PC-3 (cell line): Measurements from ENCODE around the gene DOK5.

ENCODE experiments used
- EZH2 ChIP-seq: fragments of 300-600 bp; sonication (generic); IDR thresholded peaks from one replicate; pipeline ENCODE4 v1.6.1; 2017; ENCODE audit warnings: antibody characterized with exemption, mild to moderate bottlenecking, low read length; ENCODE audit not compliant: unreplicated experiment
- EZH2phosphoT487 ChIP-seq: fragments of 300-600 bp; sonication (generic); IDR thresholded peaks from 2 replicates; pipeline ENCODE4 v1.6.1; 2018; ENCODE audit warnings: mild to moderate bottlenecking, antibody characterized with exemption, low read length, borderline replicate concordance

DNA sequence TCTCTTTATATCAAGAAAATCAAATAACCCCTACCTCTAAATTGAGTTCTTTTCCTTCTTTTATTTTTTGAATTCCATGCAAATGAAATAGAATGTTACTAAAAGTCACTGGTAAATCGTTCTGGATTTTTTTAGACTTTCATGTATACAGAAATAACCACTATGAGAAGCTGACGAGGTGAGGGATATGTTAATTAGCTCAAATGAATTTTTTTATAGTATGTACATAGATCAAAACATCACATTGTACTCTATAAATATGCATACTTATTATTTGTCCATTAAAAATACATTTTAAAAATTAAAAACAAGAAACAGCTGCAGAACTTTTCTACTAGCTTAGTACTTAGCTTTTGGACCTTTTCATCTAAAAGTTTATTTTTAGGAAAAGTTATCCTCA, 165.4 kb downstream of the DOK5 start:
- no peak for TF ChIP-seq EZH2
- TF ChIP-seq EZH2phosphoT487: no peak
